Stomach (tissue), 9 donors: Measurements from ENCODE around the gene TTC33. TPM values are rescaled to one million over a fixed set of nuclear protein-coding genes. Genes with fewer than 3 reads are reported as not detected.

Experiments used
- DNase-seq, 2 donors: peaks; one replicate each; pipeline versions ENCODE4 v3.0.0 to v3.0.0-alpha.2; 2013 to 2019
- H3K27ac ChIP-seq, 5 donors: fragments of 200-600 bp in 4 of 5; sonication (generic) in 4 of 5; one replicate each; pipeline ENCODE4 v1.5.1; 2013 to 2019; ENCODE audit warnings: mild to moderate bottlenecking in 1 of 5, moderate library complexity in 1 of 5
- H3K27me3 ChIP-seq, 3 donors: fragments of 200-600 bp; sonication (generic); one replicate each; pipeline ENCODE4 v1.5.1; 2017 to 2019; ENCODE audit warnings: mixed run types in 1 of 3
- H3K36me3 ChIP-seq, 4 donors: fragments of 200-600 bp; sonication (generic); 1 replicate in 3 of 4; 2 replicates in 1 of 4; pipeline ENCODE4 v1.5.1; 2016 to 2019
- H3K4me1 ChIP-seq, 4 donors: fragments of 200-600 bp; sonication (generic); one replicate each; pipeline ENCODE4 v1.5.1; 2016 to 2019
- H3K4me3 ChIP-seq, 4 donors: fragments of 200-600 bp; sonication (generic) in 3 of 4; one replicate each; pipeline ENCODE4 v1.5.1; 2016 to 2019; ENCODE audit warnings: mild to moderate bottlenecking in 1 of 4
- H3K9me3 ChIP-seq, 4 donors: fragments of 200-600 bp; sonication (generic); one replicate each; pipeline ENCODE4 v1.5.1; 2016 to 2019
- CTCF ChIP-seq, 7 experiments: fragments of 450-650 bp in 4 of 7; fragments of 200-600 bp in 3 of 7; sonication (generic) in 3 of 7; IDR thresholded peaks; one replicate each; pipeline ENCODE4 v1.5.1; 2016 to 2019; ENCODE audit warnings: antibody characterized with exemption in 7 of 7, control low read depth in 2 of 7, mild to moderate bottlenecking in 1 of 7
- EP300 ChIP-seq: sonication (generic); formaldehyde crosslinking; IDR thresholded peaks from one replicate; pipeline ENCODE4 v1.6.1; 2017; ENCODE audit warnings: antibody characterized with exemption
- POLR2A ChIP-seq, 4 donors: fragments of 450-650 bp; IDR thresholded peaks; one replicate each; pipeline ENCODE4 v1.6.1; 2016; ENCODE audit warnings: antibody characterized with exemption in 4 of 4, control low read depth in 2 of 4, mild to moderate bottlenecking in 1 of 4, moderate library complexity in 1 of 4
- POLR2AphosphoS5 ChIP-seq, 3 donors: sonication (generic); formaldehyde crosslinking; IDR thresholded peaks; one replicate each; pipeline ENCODE4 v1.6.1; 2016; ENCODE audit warnings: antibody characterized with exemption in 3 of 3
- WGBS, 5 donors: extraction: QIAGEN DNeasy Blood & Tissue Kit in 3 of 5; methylation state at CpG; one replicate each; pipeline versions ENCODE4 v1.1.5 to v1.1.7; 2013 to 2018; 5-methylcytosine and 5-hydroxymethylcytosine counted together
- intact Hi-C: fragments of 100-400 bp; cut with DNase I; formaldehyde crosslinking; loops from one replicate; pipeline ENCODE4 v1.15.1; 2023; ENCODE audit warnings: low total_unique reads
- polyA plus RNA-seq, 3 donors: library from polyadenylated mRNA; stranded (reverse); fragments of 200-250 nt; gene quantifications; one replicate each; pipeline ENCODE4 v1.2.3, GENCODE V29; 2013
- total RNA-seq, 5 donors: library from RNA; depleted of rRNA; stranded (reverse); fragments of >200 nt; gene quantifications; one replicate each; pipeline versions ENCODE4 v1.1.0 to v1.2.3, GENCODE V29; 2014 to 2016
- donor health status: healthy with polysubstance abuse.
- donor health status: Bipolar disorder and iron deficiency.
- donor health status: healthy.

The TTC33 gene
- total and polyA plus RNA-seq, 8 donors, result 0.29 to 41.5 (median 7.3) TPM

- TF ChIP-seq EP300 (no peak), POLR2A (IDR thresholded peaks at IDR 0.05) (no peak), POLR2AphosphoS5 (IDR thresholded peaks at IDR 0.05) (no peak), CTCF (IDR thresholded peaks at IDR 0.05) (no peak)
- H3K9me3 ChIP-seq, result no peaks in the 10 kb centered on the region
- 83 to 90% (median 84%) methylated on average over 1 of the region's 1 CpG for WGBS, 5 donors
- H3K4me1 ChIP-seq, result peaks cover 0 to 25% (median 7%) of the 10 kb centered on the region in 4 donors
- no peak for DNase-seq
- H3K27ac ChIP-seq, result no peak overlapping the region
- H3K4me3 ChIP-seq, result no peak overlapping the region
- no peaks in the 10 kb centered on the region for H3K27me3 ChIP-seq
- H3K36me3 ChIP-seq, result no peaks in the 10 kb centered on the region
- intact Hi-C loops, result no loop called here
Observed at GRCh38 chr5:40557501-40557900, 198.3 kb downstream of the TTC33 start.

- no peak for DNase-seq
- Histone ChIP-seq H3K27ac (no peak overlapping the region), H3K27me3 (no peaks in the 10 kb centered on the region), H3K36me3 (no peaks in the 10 kb centered on the region), H3K4me3 (no peak overlapping the region), H3K9me3 (no peaks in the 10 kb centered on the region), H3K4me1 (peaks cover 0 to 32% (median 10%) of the 10 kb centered on the region in 4 donors)
- intact Hi-C loops, result no loop called here
- TF ChIP-seq POLR2AphosphoS5 (IDR thresholded peaks at IDR 0.05) (no peak), CTCF (IDR thresholded peaks at IDR 0.05) (no peak), EP300 (no peak), POLR2A (IDR thresholded peaks at IDR 0.05) (no peak)
Observed at GRCh38 chr5:40556811-40557210, 198.9 kb downstream of the TTC33 start.

- intact Hi-C loops, result no loop called here
- Histone ChIP-seq H3K4me3 (no peak overlapping the region), H3K9me3 (no peaks in the 10 kb centered on the region), H3K36me3 (no peaks in the 10 kb centered on the region), H3K27me3 (no peaks in the 10 kb centered on the region), H3K27ac (no peak overlapping the region), H3K4me1 (peaks cover 0 to 40% (median 13%) of the 10 kb centered on the region in 4 donors)
- no peak for DNase-seq
- TF ChIP-seq POLR2AphosphoS5 (IDR thresholded peaks at IDR 0.05) (no peak), EP300 (no peak), POLR2A (IDR thresholded peaks at IDR 0.05) (no peak)
- 80 to 87% (median 85%) methylated on average over 1 of the region's 1 CpG for WGBS, 5 donors
Observed at GRCh38 chr5:40555886-40556285, 199.9 kb downstream of the TTC33 start.

GRCh38 chr5:40554813-40555212 lies 200.9 kb downstream of the TTC33 start:
- 22 to 80% (median 46%) methylated on average over 1 of the region's 1 CpG for WGBS, 5 donors

More at GRCh38 chr5:40554813-40555212, 200.9 kb downstream of the TTC33 start:
- Histone ChIP-seq H3K4me3 (no peak overlapping the region), H3K36me3 (no peaks in the 10 kb centered on the region), H3K4me1 (peaks cover 0 to 40% (median 13%) of the 10 kb centered on the region in 4 donors), H3K9me3 (no peaks in the 10 kb centered on the region), H3K27me3 (no peaks in the 10 kb centered on the region), H3K27ac (peak overlapping the region in 1 of 5 donors; percentile 4)
- no peak for TF ChIP-seq POLR2A (IDR thresholded peaks at IDR 0.05)
- no peak for TF ChIP-seq EP300
- no peak for TF ChIP-seq POLR2AphosphoS5 (IDR thresholded peaks at IDR 0.05)
- TF ChIP-seq CTCF (IDR thresholded peaks at IDR 0.05), result no peak
- DNase-seq, result no peak
- intact Hi-C loops, result no loop called here
